Measurements from ENCODE around the gene FES. TPM values are rescaled to one million over a fixed set of nuclear protein-coding genes. Genes with fewer than 3 reads are reported as not detected.

The FES gene
- 19.7 and 40.8 TPM in 2 replicates for total RNA-seq

GRCh38 chr15:90883976-90884718, at the start of gene FES:
Gene FES, plus strand, starts transcription at chr15:90884504. Its CDS starts 542 bp downstream, at chr15:90885046.

GRCh38 chr15:90868261-90868689, 16.0 kb upstream of the FES start, which contains the start of gene FURIN:
Gene FURIN, plus strand, starts transcription at chr15:90868588. Its CDS starts 7,153 bp downstream, at chr15:90875741.

GRCh38 chr15:90902840-90903732, 18.8 kb downstream of the FES start, which contains the start of gene MAN2A2:
Gene MAN2A2, plus strand, starts transcription at chr15:90903302. Its CDS starts 906 bp downstream, at chr15:90904208.

GRCh38 chr15:90931828-90932659, 47.7 kb downstream of the FES start, which contains the start of gene HDDC3:
Gene HDDC3, minus strand, starts transcription at chr15:90932549. Its CDS starts 9 bp downstream, at chr15:90932540.

GRCh38 chr15:90934949-90935751, 50.8 kb downstream of the FES start, which contains the start of gene UNC45A:
Gene UNC45A, plus strand, starts transcription at chr15:90935285. Its CDS starts 40 bp downstream, at chr15:90935325.

Small RNA genes lying within 50 kb of the gene (small RNA-seq; reads per million reads assigned to genes)
- not detected for gene RN7SL363P

Other genes starting within 250 kb of the FES start
- gene BLM, start 167.2 kb upstream of the FES start, total RNA-seq = 3.3 and 4.3 TPM in 2 replicates
- 43.2 and 80.0 TPM in 2 replicates for gene FURIN, start 15.9 kb upstream of the FES start, total RNA-seq
- 12.2 and 20.8 TPM in 2 replicates for gene MAN2A2, start 18.8 kb downstream of the FES start, total RNA-seq
- gene HDDC3, start 48.0 kb downstream of the FES start, total RNA-seq = 5.9 and 12.8 TPM in 2 replicates
- gene UNC45A, start 50.8 kb downstream of the FES start, total RNA-seq = 76.6 and 94.1 TPM in 2 replicates
- 10.2 and 11.3 TPM in 2 replicates for gene RCCD1, start 70.4 kb downstream of the FES start, total RNA-seq
- gene PRC1, start 110.0 kb downstream of the FES start, total RNA-seq = 18.5 and 37.0 TPM in 2 replicates
- gene VPS33B, start 138.1 kb downstream of the FES start, total RNA-seq = 10.2 and 15.2 TPM in 2 replicates
- not detected in 2 replicates for gene SV2B, start 215.8 kb downstream of the FES start, total RNA-seq

Measured in placental epithelial cell (primary cell).